OCI-LY1 (cell line): ENCODE data around the gene GLT1D1.

ENCODE experiments used
- H2AFZ ChIP-seq: fragments of 200-600 bp; sonication (generic), shearing (Covaris generic); 2 replicates; pipeline ENCODE4 v1.6.0; 2014; ENCODE audit warnings: antibody characterized with exemption, mild to moderate bottlenecking, low read length
- H3F3A ChIP-seq: fragments of 200-600 bp; sonication (generic), shearing (Covaris generic); 2 replicates; pipeline ENCODE4 v1.6.0; 2014; ENCODE audit warnings: mild to moderate bottlenecking, antibody characterized with exemption, low read length, moderate library complexity; ENCODE audit not compliant: insufficient read depth
- H3K27ac ChIP-seq: fragments of 200-600 bp; sonication (generic); 2 replicates; pipeline ENCODE4 v1.5.1; 2014; ENCODE audit warnings: low read length, mixed run types, mild to moderate bottlenecking, low read depth; ENCODE audit not compliant: poor library complexity, severe bottlenecking
- H3K27me3 ChIP-seq: fragments of 200-600 bp; sonication (generic); 2 replicates; pipeline ENCODE4 v1.6.0; 2014; ENCODE audit warnings: antibody characterized with exemption, mild to moderate bottlenecking, low read length, moderate library complexity; ENCODE audit not compliant: insufficient read depth
- H3K36me3 ChIP-seq: fragments of 200-600 bp; sonication (generic); 2 replicates; pipeline ENCODE4 v1.6.1; 2014; ENCODE audit warnings: mild to moderate bottlenecking, antibody characterized with exemption, low read length, moderate library complexity, mixed read lengths; ENCODE audit not compliant: insufficient read depth
- H3K4me1 ChIP-seq: fragments of 200-600 bp; sonication (generic); 2 replicates; pipeline ENCODE4 v1.5.1; 2014; ENCODE audit warnings: mild to moderate bottlenecking, low read length, moderate library complexity; ENCODE audit not compliant: insufficient read depth, severe bottlenecking
- H3K4me2 ChIP-seq: fragments of 200-600 bp; sonication (generic), shearing (Covaris generic); 2 replicates; pipeline ENCODE4 v1.6.1; 2014; ENCODE audit warnings: low read length
- H3K4me3 ChIP-seq: fragments of 200-600 bp; sonication (generic); 2 replicates; pipeline ENCODE4 v1.5.1; 2014; ENCODE audit warnings: low read length, low read depth, mild to moderate bottlenecking, mixed read lengths; ENCODE audit not compliant: poor library complexity, severe bottlenecking
- H3K79me2 ChIP-seq: fragments of 200-600 bp; shearing (Covaris generic); 2 replicates; pipeline ENCODE4 v1.6.1; 2016; ENCODE audit warnings: mixed run types, low read length, mixed read lengths; ENCODE audit not compliant: insufficient read depth
- H3K9ac ChIP-seq: fragments of 200-600 bp; sonication (generic), shearing (Covaris generic); 2 replicates; pipeline ENCODE4 v1.6.1; 2014; ENCODE audit warnings: mild to moderate bottlenecking, low read length, mixed read lengths
- H3K9me2 ChIP-seq: fragments of 200-600 bp; sonication (generic), shearing (Covaris generic); 2 replicates; pipeline ENCODE4 v1.6.1; 2014; ENCODE audit warnings: low read depth, mild to moderate bottlenecking, low read length, mixed read lengths
- H3K9me3 ChIP-seq: fragments of 200-600 bp; shearing (Covaris generic); 2 replicates; pipeline ENCODE4 v1.6.1; 2014; ENCODE audit warnings: low read length, mixed read lengths
- H4K20me1 ChIP-seq: fragments of 200-600 bp; sonication (generic), shearing (Covaris generic); 2 replicates; pipeline ENCODE4 v1.6.0; 2016; ENCODE audit warnings: mild to moderate bottlenecking, low read length; ENCODE audit not compliant: insufficient read depth
- EZH2 ChIP-seq: fragments of 200-600 bp; sonication (generic), shearing (Covaris generic); IDR thresholded peaks from 2 replicates; pipeline ENCODE4 v1.8.0; 2017; ENCODE audit warnings: borderline replicate concordance, mixed run types, mild to moderate bottlenecking, antibody characterized with exemption, low read length, moderate library complexity, mixed read lengths
- TF ChIP-seq, protein P1 (sequence below): fragments of 200-600 bp; sonication (generic), shearing (Covaris generic); IDR thresholded peaks from 2 replicates; pipeline ENCODE4 v1.5.1; 2017; ENCODE audit warnings: mild to moderate bottlenecking, antibody characterized with exemption, low read length, moderate library complexity, mixed read lengths

Gene GLT1D1

DNA sequence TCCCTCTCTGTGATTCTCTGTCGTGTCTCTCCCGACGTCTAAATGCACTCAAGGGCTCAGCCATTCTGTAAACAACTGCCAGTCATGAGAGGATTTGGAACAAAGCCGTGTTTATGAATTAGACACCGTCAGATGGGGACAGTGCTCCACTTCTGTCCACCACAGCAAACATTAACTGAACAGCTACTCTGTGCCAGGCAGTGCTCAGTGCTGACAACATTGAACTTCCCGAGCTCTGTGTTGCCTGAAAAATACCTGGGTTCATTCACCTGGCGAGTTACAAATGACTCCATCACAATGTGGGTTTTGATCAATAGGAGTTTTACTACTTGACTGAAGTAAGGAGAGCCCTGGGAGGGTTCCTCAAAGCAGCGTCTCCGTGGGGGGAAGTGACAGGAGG is 139.3 kb downstream of the GLT1D1 start:
- H3K4me1 ChIP-seq, result no peaks in the 10 kb centered on the region
- no peak for TF ChIP-seq EZH2
- TF ChIP-seq, protein P1, sequence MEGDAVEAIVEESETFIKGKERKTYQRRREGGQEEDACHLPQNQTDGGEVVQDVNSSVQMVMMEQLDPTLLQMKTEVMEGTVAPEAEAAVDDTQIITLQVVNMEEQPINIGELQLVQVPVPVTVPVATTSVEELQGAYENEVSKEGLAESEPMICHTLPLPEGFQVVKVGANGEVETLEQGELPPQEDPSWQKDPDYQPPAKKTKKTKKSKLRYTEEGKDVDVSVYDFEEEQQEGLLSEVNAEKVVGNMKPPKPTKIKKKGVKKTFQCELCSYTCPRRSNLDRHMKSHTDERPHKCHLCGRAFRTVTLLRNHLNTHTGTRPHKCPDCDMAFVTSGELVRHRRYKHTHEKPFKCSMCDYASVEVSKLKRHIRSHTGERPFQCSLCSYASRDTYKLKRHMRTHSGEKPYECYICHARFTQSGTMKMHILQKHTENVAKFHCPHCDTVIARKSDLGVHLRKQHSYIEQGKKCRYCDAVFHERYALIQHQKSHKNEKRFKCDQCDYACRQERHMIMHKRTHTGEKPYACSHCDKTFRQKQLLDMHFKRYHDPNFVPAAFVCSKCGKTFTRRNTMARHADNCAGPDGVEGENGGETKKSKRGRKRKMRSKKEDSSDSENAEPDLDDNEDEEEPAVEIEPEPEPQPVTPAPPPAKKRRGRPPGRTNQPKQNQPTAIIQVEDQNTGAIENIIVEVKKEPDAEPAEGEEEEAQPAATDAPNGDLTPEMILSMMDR, result no peak
- no peaks in the 10 kb centered on the region for H4K20me1 ChIP-seq
- no peaks in the 10 kb centered on the region for H3K9me2 ChIP-seq
- H3F3A ChIP-seq, result no peaks in the 10 kb centered on the region
- H3K4me2 ChIP-seq, result no peak overlapping the region
- no peaks in the 10 kb centered on the region for H3K36me3 ChIP-seq
- no peaks in the 10 kb centered on the region for H3K27me3 ChIP-seq
- H3K9me3 ChIP-seq, result no peaks in the 10 kb centered on the region
- H3K4me3 ChIP-seq, result no peak overlapping the region
- no peak overlapping the region for H3K27ac ChIP-seq
- H2AFZ ChIP-seq, result no peak overlapping the region
- no peaks in the 10 kb centered on the region for H3K79me2 ChIP-seq
- no peak overlapping the region for H3K9ac ChIP-seq

GRCh38 chr12:128994856-128995255 is 141.6 kb downstream of the GLT1D1 start:
- Histone ChIP-seq H3K9me2 (no peaks in the 10 kb centered on the region), H3K27ac (no peak overlapping the region), H3K9me3 (no peaks in the 10 kb centered on the region), H3F3A (no peaks in the 10 kb centered on the region), H3K4me3 (no peak overlapping the region), H3K27me3 (no peaks in the 10 kb centered on the region), H3K4me1 (no peaks in the 10 kb centered on the region), H3K9ac (no peak overlapping the region), H3K79me2 (no peaks in the 10 kb centered on the region), H3K4me2 (no peak overlapping the region), H4K20me1 (no peaks in the 10 kb centered on the region), H2AFZ (no peak overlapping the region), H3K36me3 (no peaks in the 10 kb centered on the region)
- TF ChIP-seq, protein P1, result no peak
- no peak for TF ChIP-seq EZH2

GRCh38 chr12:128995619-128996018 is 142.3 kb downstream of the GLT1D1 start:
- H3K4me2 ChIP-seq, result no peak overlapping the region
- TF ChIP-seq, protein P1, result no peak
- TF ChIP-seq EZH2, result no peak
- no peak overlapping the region for H3K4me3 ChIP-seq
- no peaks in the 10 kb centered on the region for H3K79me2 ChIP-seq
- H3K9me3 ChIP-seq, result no peaks in the 10 kb centered on the region
- no peaks in the 10 kb centered on the region for H3K9me2 ChIP-seq
- no peaks in the 10 kb centered on the region for H3F3A ChIP-seq
- H4K20me1 ChIP-seq, result no peaks in the 10 kb centered on the region
- H3K4me1 ChIP-seq, result no peaks in the 10 kb centered on the region
- H3K27ac ChIP-seq, result no peak overlapping the region
- no peaks in the 10 kb centered on the region for H3K27me3 ChIP-seq
- no peak overlapping the region for H3K9ac ChIP-seq
- H3K36me3 ChIP-seq, result no peaks in the 10 kb centered on the region
- H2AFZ ChIP-seq, result no peak overlapping the region
